Brain pericyte (primary cell): ENCODE data around the gene DYNLT1.

Experiments used
- DNase-seq: peaks from one replicate; pipeline ENCODE4 v3.0.0-alpha.2; 2012; ENCODE audit warnings: low read depth, low spot score

DYNLT1 gene

GRCh38 chr6:158603261-158604047, 41.1 kb downstream of the DYNLT1 start:
- DNase-seq: no peak

GRCh38 chr6:158599635-158600034, 44.9 kb downstream of the DYNLT1 start:
- DNase-seq: no peak

- no peak for DNase-seq
These were observed 47.0 kb downstream of the DYNLT1 start for GRCh38 chr6:158597565-158597964.

- DNase-seq: no peak
These were observed 47.7 kb downstream of the DYNLT1 start for GRCh38 chr6:158596861-158597260.

GRCh38 chr6:158595223-158595622, 49.3 kb downstream of the DYNLT1 start:
- no peak for DNase-seq

- DNase-seq: no peak
These were observed 50.9 kb downstream of the DYNLT1 start for GRCh38 chr6:158593670-158594069.

GRCh38 chr6:158591810-158592209, 52.7 kb downstream of the DYNLT1 start:
- no peak for DNase-seq

GRCh38 chr6:158591134-158591809, 53.3 kb downstream of the DYNLT1 start:
- no peak for DNase-seq

GRCh38 chr6:158589366-158589765, 55.2 kb downstream of the DYNLT1 start:
- DNase-seq: no peak

GRCh38 chr6:158586652-158587051, 57.9 kb downstream of the DYNLT1 start:
- DNase-seq: no peak
